Stimulated activated CD8-positive, alpha-beta memory T cell treated with anti-CD3 and anti-CD28 coated beads, Interleukin-15, amount 100 ng/mL, for 1 hour (primary cell): Measurements from ENCODE around the gene NDUFA12.
A peak's percentile ranks its signal among the peaks of the same experiment; 100 is the strongest.

ENCODE experiments used
- DNase-seq: peaks from one replicate; pipeline ENCODE4 v3.0.0-alpha.2; 2020; ENCODE audit warnings: low read depth

The NDUFA12 gene

GRCh38 chr12:94980577-94980976, 22.9 kb downstream of the NDUFA12 start:
- DNase-seq = no peak

GRCh38 chr12:94979941-94980340, 23.6 kb downstream of the NDUFA12 start:
- no peak for DNase-seq

GRCh38 chr12:94977766-94978468, 25.6 kb downstream of the NDUFA12 start:
- no peak for DNase-seq

- no peak for DNase-seq
Observed at GRCh38 chr12:94973221-94973620, 30.3 kb downstream of the NDUFA12 start.

- no peak for DNase-seq
Observed at GRCh38 chr12:94972795-94973194, 30.7 kb downstream of the NDUFA12 start.

GRCh38 chr12:94971923-94972322, 31.6 kb downstream of the NDUFA12 start:
- no peak for DNase-seq

GRCh38 chr12:94970560-94970959, 32.9 kb downstream of the NDUFA12 start:
- DNase-seq = no peak

GRCh38 chr12:94969424-94969823, 34.1 kb downstream of the NDUFA12 start:
- DNase-seq = no peak

GRCh38 chr12:94965982-94966630, 37.4 kb downstream of the NDUFA12 start:
- DNase-seq = no peak

- DNase-seq = no peak
Observed at GRCh38 chr12:94963649-94964048, 39.8 kb downstream of the NDUFA12 start.

GRCh38 chr12:94962670-94963069, 40.8 kb downstream of the NDUFA12 start:
- DNase-seq = no peak

GRCh38 chr12:94961911-94962310, 41.6 kb downstream of the NDUFA12 start:
- no peak for DNase-seq

GRCh38 chr12:94961256-94961824, 42.2 kb downstream of the NDUFA12 start:
- no peak for DNase-seq

GRCh38 chr12:94957006-94957405, 46.5 kb downstream of the NDUFA12 start:
- DNase-seq = no peak

GRCh38 chr12:94954948-94955592, 48.4 kb downstream of the NDUFA12 start:
- DNase-seq = no peak

- no peak for DNase-seq
Observed at GRCh38 chr12:94954029-94954685, 49.3 kb downstream of the NDUFA12 start.

GRCh38 chr12:94952325-94952724, 51.2 kb downstream of the NDUFA12 start:
- DNase-seq = no peak

- no peak for DNase-seq
Observed at GRCh38 chr12:94951071-94951934, 52.2 kb downstream of the NDUFA12 start.

- no peak for DNase-seq
Observed at GRCh38 chr12:94948232-94948810, 55.2 kb downstream of the NDUFA12 start.

- DNase-seq = no peak
Observed at GRCh38 chr12:94942663-94943062, 60.8 kb downstream of the NDUFA12 start.

- DNase-seq = peak; percentile 14
Observed at GRCh38 chr12:94941440-94941862, 62.0 kb downstream of the NDUFA12 start.
